ENCODE results near the gene MCIDAS. TPM values are rescaled to one million over a fixed set of nuclear protein-coding genes. Genes with fewer than 3 reads are reported as not detected.

The MCIDAS gene
- total and polyA plus RNA-seq, 4 donors = not detected

GRCh38 chr5:55222092-55222984 lies 4.8 kb downstream of the MCIDAS start (continued):
- no peak for TF ChIP-seq REST (IDR thresholded peaks at IDR 0.05)
- TF ChIP-seq, protein P1, sequence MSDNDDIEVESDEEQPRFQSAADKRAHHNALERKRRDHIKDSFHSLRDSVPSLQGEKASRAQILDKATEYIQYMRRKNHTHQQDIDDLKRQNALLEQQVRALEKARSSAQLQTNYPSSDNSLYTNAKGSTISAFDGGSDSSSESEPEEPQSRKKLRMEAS (IDR thresholded peaks at IDR 0.05) = no peak
- TF ChIP-seq SP1 (IDR thresholded peaks at IDR 0.05) = no peak
- TF ChIP-seq RXRA (IDR thresholded peaks at IDR 0.05) = no peak
- TF ChIP-seq GABPA (IDR thresholded peaks at IDR 0.05 in 1 of 2, conservative IDR thresholded peaks at IDR 0.05 in 1 of 2) = no peak
- TF ChIP-seq ATF3 (IDR thresholded peaks at IDR 0.05) = no peak
- TF ChIP-seq TAF1 (conservative IDR thresholded peaks at IDR 0.05) = no peak

DNA sequence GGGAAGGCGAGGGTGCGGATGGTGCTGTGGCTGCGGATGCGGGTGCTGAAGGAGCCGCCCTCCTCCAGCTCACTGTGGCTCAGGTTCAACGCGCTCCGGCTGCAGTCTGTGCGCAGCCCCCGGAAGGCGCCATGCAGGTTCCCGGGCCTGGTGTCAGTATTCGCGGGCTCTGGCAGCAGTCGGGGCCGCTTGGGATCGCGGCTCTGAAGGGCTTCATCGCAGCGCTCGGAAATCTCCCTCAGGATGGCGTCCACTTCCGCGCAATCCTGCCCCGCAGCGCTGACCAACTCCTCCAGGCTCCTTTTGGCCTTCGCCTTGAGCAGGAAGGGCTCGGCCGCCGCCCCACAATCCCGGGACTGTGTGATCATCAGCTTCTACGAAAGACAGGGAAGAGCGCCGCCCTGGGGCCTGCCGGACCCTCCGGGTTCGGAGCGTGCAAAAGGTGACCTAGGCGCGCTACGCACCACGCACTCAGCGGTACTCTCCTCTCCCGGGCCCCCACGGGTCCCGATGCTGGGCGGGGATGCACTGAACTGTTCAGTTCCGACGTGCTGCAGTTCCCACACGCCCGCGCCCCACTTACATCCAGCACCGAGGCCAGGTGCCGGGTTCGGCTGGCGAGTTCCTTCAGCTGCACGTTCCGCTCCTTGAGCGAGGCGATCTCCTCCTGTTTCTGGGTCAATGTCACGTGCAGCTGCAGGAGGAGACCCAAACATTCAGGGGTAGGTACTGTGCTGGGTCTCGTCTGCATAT lies 6.5 kb downstream of the MCIDAS start:
- H3K27ac ChIP-seq (ENCODE audit: low read depth in 1 of 2, low read length in 2 of 2) = no peak overlapping the region
- no peaks in the 10 kb centered on the region for H3K36me3 ChIP-seq (ENCODE audit: control insufficient read depth in 4 of 4, insufficient read depth in 3 of 4, low read depth in 1 of 4, low read length in 3 of 4)
- H3K9me3 ChIP-seq (ENCODE audit: control insufficient read depth in 4 of 4, low read length in 3 of 4) = peaks cover 0 to 10% (median 0%) of the 10 kb centered on the region in 4 donors
- peaks cover 0 to 8% (median 1%) of the 10 kb centered on the region in 4 donors for H3K4me1 ChIP-seq (ENCODE audit: control insufficient read depth in 4 of 4, insufficient read depth in 4 of 4, low read length in 3 of 4)
- peaks cover 0 to 24% (median 9%) of the 10 kb centered on the region in 4 donors for H3K27me3 ChIP-seq (ENCODE audit: control insufficient read depth in 4 of 4, insufficient read depth in 4 of 4, low read length in 3 of 4)
- H3K4me3 ChIP-seq (ENCODE audit: low read depth in 1 of 3, low read length in 3 of 3) = peak overlapping the region in 1 of 3 donors; percentile 33
- DNase-seq (ENCODE audit: low spot score) = no peak
- H3K9ac ChIP-seq (ENCODE audit: low read depth in 1 of 2, low read length in 2 of 2) = no peak overlapping the region
- 7% methylated on average over 62 of the region's 62 CpGs for WGBS
- TF ChIP-seq HNF4A (conservative IDR thresholded peaks at IDR 0.05) (no peak), JUND (IDR thresholded peaks at IDR 0.05) (no peak), ATF3 (IDR thresholded peaks at IDR 0.05) (no peak), HNF4G (IDR thresholded peaks at IDR 0.05) (no peak), NR2F2 (IDR thresholded peaks at IDR 0.05) (no peak), RXRA (IDR thresholded peaks at IDR 0.05) (no peak), FOXA1 (IDR thresholded peaks at IDR 0.05) (no peak), YY1 (IDR thresholded peaks at IDR 0.05) (no peak), SP1 (IDR thresholded peaks at IDR 0.05) (no peak), CTCF (IDR thresholded peaks at IDR 0.05; ENCODE audit: low read depth, low read length, missing input control) (no peak), GABPA (IDR thresholded peaks at IDR 0.05 in 1 of 2, conservative IDR thresholded peaks at IDR 0.05 in 1 of 2) (no peak), REST (IDR thresholded peaks at IDR 0.05) (no peak)
- TF ChIP-seq, protein P1 (IDR thresholded peaks at IDR 0.05) = no peak
- TF ChIP-seq, protein P2, sequence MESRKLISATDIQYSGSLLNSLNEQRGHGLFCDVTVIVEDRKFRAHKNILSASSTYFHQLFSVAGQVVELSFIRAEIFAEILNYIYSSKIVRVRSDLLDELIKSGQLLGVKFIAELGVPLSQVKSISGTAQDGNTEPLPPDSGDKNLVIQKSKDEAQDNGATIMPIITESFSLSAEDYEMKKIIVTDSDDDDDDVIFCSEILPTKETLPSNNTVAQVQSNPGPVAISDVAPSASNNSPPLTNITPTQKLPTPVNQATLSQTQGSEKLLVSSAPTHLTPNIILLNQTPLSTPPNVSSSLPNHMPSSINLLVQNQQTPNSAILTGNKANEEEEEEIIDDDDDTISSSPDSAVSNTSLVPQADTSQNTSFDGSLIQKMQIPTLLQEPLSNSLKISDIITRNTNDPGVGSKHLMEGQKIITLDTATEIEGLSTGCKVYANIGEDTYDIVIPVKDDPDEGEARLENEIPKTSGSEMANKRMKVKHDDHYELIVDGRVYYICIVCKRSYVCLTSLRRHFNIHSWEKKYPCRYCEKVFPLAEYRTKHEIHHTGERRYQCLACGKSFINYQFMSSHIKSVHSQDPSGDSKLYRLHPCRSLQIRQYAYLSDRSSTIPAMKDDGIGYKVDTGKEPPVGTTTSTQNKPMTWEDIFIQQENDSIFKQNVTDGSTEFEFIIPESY (IDR thresholded peaks at IDR 0.05) = no peak

All from liver (tissue), 9 donors.